HG02973 (cell line): ENCODE data around the gene ANKRD31.
"Not testable (repeated sequence)": the region's sequence is repeated elsewhere in the genome, so short reads cannot be mapped to it uniquely, and the experiment has no call there.

Experiments used
- ATAC-seq: cut with Tn5 transposase; IDR thresholded peaks from one replicate; pipeline ENCODE4 v1.9.1; 2021; ENCODE audit warnings: moderate library complexity; ENCODE audit not compliant: unreplicated experiment

Gene ANKRD31

DNA sequence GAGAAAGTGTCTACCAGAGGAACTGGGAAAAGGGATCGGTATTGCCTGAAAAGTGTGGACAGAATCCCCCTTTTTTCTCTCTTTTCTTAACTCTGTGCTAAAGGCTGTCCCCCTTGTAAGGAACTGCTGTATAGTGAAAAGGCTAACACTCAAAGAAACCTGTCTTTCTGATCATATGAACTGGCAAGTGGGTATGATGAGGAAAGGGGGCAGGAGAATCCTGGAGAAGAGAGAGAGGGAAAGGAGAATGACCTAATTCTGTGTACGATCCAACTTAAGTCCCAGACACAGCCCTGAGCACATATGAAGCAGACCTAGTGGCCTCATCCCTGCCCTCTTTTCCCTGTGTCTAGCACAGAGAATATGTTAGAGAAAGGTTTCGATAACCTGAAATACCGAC lies 967 bp downstream of the ANKRD31 start:
- no peak for ATAC-seq

DNA sequence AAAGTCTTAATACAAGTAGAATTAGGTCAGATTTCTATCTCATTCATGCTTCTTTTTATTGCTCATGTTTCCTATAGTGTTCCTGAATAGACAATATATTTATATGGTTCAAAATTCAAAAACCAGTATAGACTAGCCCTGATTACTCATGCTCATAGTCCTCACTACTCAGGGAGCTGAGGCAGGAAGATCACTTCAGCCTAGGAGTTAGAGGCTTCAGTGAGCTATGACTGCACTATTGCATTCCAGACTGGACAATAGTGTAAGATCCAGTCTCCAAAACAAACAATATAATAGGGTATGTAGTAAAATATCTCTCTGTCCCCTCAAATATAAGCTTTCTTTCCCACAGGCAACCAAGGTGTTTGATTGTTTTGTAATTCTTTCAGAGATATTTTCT lies 2.4 kb downstream of the ANKRD31 start:
- ATAC-seq: no peak

DNA sequence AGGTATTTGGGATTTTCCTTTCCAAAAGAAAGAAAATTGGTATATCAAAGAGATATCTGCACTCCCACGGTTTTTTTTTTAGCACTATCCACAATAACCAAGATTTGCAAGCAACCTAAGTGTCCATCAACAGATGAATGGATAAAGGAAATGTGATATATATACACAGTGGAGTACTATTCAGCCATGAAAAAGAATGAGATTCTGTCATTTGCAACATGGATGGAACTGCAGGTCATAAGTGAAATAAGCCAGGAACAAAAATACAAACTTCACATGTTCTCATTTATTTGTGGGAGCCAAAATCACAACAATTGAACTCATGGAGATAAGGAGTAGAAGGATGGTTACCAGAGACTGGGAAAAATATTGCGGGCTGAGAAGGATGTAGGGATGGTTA lies 9.8 kb downstream of the ANKRD31 start:
- ATAC-seq: no peak

DNA sequence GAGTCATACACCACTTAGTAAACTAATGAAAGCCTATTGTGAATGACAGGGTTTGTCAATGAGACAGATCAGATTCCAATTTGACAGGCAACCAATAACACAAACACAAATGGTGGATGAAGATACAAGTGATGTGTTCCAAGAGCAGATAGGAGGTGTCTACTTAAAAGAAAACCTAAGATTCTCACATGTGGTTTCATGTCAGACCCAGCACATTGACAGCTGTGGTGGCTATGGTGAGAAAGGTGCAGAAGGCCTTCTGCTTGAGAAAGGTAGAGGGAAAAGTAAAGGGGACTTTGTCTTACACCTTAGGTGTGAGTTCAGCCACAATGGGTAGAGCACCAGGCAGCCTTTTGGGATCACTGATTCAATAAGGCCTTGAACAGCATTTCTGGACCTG lies 11.2 kb downstream of the ANKRD31 start:
- ATAC-seq: no peak

DNA sequence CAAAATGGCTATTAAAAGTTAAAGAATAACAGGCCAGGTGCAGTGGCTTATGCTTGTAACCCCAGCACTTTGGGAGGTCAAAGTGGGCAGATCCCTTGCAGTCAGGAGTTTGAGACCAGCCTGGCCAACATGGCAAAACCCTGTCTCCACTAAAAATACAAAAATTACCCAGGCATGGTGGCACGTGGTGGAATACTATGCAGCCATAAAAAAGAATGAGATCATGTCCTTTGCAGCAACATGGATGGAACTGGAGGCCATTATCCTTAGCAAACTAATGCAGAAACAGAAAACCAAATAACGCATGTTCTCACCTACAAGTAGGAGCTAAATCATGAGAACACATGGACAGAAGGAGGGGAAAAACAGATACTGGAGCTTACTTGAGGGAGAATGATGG lies 15.9 kb downstream of the ANKRD31 start:
- not testable (repeated sequence) for ATAC-seq

DNA sequence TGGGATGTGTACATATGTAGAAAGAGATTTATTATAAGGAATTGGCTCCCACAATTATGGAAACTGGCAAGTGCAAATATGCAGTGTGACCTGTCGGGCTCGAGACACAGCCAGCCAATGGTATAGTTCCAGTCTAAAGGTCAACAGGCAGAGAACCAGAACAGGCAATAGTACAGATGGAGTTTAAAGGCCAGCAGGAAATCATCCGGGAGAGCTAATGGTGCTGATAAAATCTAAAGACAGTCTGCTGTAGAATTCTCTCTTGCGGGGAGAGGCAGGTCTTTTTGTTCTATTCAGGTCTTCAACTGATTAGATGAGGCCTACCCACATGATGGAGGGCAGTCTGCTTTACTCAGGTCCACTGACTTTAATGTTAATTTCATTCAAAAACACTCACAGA lies 21.8 kb downstream of the ANKRD31 start:
- ATAC-seq: no peak

DNA sequence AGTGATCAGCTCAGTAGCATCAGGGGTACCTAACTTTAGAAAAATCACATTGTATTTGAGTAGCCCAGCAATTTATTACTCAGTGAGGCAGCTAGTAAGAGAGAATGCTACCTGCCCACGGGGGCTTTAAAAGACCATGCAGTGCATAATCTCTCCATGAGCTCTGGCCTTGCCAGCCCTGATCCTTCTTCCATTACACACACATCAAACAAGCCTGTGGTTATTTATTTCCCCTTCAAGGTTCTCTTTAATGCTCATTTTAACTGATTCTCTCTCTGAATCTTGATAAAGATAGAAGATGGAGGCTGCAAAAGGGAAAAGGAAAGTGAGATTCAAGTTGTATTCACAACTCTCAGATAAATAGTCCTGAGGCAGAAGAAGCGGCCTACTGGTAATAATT lies 22.3 kb downstream of the ANKRD31 start:
- no peak for ATAC-seq

DNA sequence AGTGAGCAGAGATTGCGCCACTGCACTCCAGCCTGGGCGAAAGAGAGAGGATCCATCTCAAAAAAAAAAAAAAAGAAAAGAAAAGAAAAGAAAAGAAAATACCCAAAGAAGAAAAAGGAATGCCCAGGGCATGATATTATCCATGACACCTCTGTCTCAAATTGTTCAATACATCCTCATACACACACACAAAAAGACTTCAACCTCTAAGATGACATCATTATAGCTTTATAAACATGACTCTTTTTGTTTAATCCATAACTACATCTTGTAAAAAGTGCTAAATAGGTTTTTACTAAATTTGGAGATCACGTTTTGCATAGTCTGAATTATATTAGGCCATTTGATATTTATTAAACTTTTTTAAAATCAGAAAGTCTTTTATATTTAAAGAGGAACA lies 33.1 kb downstream of the ANKRD31 start:
- no peak for ATAC-seq

DNA sequence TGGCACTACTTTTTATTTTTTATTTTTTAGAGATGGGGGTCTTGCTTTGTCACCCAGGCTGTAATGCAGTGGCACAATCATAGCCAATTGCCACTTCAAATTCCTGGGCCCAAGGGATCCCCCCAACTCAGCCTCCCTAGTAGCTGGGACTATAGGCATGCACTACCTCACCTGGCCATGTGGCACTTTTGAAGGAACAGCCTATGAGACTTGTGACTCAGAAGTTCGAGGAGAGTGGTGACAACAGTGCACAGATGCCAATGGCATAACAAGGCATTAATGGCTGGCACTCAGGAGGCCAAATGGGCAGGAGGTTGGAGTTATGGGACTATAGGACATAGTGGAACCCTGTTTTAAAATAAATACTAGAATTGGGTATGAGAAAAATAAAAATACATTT lies 33.7 kb downstream of the ANKRD31 start:
- no peak for ATAC-seq

DNA sequence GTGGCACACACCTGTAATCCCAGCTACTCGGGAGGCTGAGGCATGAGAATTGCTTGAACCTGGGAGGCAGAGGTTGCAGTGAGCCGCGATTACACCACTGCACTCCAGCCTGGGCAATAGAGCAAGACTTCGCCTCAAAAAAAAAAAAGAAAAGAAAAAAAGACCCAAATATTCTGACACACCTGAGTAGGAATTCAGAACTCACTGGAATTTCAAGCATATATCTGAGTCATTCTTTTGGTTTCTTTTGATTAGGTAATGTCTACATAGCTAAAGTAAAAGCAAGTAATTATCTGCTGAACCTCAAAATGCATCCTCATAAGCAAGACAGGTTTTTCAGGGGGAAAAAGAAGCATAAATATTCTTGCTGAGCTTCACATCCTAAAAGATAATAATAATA lies 35.9 kb downstream of the ANKRD31 start:
- ATAC-seq: no peak

DNA sequence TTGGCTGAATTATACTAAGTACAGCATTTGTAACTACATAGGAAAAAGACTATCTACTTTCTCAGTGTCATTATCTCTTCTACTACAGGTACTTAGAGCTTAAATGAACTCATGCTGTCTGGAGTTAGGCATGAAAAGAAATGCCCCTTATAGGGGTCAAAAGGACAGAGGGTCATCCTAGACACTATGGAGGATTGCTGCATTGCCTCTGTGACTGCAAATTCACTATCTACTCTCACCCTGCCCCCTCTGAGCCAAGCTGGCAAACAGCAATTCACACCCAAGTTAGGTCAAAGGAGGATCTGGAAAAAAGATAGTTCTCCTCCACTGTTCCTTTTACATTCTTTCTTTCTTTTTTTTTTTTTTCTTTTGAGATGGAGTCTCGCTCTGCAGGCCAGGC lies 36.7 kb downstream of the ANKRD31 start:
- ATAC-seq: no peak

DNA sequence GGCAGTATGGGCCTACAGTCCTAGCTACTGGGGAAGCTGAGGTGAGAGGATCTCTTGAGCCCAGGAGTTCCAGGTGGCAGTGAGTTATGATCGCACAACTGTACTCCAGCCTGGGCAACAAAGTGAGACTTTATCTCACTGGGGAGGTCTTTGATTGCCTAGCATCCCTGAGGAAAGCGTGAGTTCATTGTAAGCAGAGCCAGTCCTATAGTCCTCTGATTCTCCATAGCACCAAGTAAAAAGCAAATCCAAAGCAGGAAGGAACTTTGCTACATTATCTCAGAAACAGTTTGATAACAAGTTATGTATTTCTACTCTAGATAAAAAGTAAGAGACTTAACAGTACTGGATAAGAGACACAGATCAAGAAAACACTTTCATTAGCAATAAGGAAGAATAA lies 37.6 kb downstream of the ANKRD31 start:
- no peak for ATAC-seq

DNA sequence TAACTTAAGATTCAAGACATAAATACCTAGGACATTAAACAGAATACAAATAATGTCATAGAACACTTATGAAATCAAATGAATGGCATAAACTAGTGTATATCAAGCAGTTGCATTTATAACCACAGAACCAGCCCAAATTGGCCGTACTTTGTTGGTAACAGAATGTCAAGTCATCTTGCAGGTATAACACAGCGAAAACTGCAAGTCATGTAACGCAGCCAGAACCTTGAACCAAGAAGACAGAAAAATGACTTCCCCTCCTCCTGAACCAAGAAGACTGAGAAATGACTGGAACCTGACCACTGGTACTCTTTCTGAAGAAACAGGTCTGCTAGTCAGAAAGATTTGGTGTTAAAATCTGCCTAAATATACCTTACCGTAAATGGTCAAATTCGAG lies 38.9 kb downstream of the ANKRD31 start:
- ATAC-seq: no peak

DNA sequence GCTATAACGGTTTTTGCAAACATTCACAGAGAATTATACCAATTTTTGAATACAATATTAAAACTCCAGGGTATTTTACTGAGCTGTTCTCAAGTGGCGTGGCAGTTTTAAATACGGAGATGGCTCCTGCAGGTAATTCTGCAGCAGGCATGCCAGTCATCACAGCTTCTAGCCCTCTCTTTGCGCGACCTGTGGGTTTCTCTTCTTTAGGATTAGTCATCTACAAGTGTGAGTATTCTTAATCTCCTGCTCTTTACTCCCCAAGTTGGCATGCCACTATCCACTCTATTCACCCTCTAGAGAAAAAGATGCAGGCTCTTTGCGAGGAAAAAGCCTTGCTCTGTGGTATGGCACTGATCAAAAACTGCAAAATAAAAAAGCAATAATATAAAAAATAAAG lies 43.9 kb downstream of the ANKRD31 start:
- no peak for ATAC-seq

DNA sequence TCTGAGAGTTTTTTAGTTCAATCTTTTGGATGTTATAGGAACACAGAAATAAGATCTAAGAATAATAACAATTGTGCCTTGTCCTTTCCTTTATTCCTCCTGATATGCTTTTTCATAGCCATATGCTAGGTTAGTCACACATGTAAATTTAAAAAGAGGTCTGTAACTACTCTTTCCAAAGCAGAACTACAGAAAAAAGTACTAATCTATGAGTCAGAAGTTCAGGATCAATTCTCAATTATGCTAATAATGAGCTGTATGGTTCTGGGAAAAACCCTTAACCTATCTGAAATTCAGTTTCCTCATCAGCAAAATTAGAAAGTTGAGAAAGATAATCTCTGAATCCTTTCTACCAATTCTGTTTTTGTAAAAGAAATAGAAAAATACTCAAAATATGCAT lies 44.4 kb downstream of the ANKRD31 start:
- ATAC-seq: no peak

DNA sequence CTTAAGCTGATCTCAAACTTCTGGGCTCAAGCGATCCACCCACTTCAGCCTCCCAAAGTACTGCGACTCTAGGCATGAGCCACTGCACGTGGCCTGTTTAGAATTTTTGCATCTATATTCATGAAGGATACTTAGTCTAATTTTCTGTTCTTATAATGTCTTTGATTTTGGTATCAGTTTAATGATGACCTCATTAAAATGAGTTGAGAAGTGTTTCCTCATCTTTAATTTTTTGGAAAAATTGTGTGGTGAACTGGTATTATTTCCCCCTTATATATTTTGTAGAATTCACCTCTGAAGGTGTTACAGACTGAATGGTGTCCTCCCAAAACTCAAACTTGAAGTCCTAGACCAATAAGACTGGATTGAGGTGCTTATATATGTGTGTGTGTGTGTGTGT lies 46.5 kb downstream of the ANKRD31 start:
- no peak for ATAC-seq

DNA sequence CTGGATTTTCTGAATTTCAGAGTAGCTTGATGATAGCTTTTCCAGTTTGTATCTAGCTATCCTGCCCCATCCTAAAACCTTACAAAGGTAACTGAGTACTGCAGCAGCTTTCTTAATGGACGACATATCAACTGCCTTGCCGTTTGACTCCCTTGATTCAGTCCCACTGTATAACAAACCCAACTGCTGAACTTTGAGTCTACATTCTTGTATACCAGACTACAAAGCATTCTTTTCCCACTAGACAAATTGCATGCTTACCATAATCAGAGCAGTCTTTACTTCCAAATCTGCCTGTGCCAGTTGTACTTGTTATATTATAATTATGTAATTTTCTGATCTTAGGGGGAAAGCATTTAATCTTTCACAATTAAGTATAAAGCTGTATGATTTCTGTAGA lies 47.3 kb downstream of the ANKRD31 start:
- no peak for ATAC-seq

DNA sequence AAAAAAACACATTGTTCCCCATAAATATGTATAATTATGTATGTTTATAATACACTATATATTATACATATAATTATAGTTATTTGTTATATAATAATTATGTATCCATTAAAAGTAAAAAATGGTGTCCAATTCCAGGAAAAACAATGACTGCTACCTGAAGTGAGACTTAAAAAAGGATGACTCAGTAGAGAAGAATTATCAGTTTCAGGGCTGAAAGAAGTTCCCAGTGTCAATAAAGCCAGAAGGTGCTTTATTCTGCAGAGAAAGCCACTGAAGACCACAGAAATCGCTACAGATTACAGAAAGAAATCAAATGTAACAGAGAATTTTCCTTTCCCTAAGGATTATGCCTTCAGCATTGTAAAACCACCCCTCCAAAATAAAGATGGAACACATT lies 50.9 kb downstream of the ANKRD31 start:
- no peak for ATAC-seq

DNA sequence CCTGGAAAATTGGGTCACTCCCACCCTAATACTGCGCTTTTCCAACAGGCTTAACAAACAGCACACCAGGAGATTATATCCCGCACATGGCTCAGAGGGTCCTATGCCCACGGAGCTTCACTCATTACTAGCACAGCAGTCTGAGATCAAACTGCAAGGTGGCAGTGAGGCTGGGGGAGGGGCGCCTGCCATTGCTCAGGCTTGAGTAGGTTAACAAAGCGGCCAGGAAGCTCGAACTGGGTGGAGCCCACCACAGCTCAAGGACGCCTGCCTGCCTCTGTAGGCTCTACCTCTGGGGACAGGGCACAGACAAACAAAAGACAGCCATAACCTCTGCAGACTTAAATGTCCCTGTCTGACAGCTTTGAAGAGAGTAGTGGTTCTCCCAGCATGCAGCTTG lies 60.7 kb downstream of the ANKRD31 start:
- ATAC-seq: not testable (repeated sequence)

DNA sequence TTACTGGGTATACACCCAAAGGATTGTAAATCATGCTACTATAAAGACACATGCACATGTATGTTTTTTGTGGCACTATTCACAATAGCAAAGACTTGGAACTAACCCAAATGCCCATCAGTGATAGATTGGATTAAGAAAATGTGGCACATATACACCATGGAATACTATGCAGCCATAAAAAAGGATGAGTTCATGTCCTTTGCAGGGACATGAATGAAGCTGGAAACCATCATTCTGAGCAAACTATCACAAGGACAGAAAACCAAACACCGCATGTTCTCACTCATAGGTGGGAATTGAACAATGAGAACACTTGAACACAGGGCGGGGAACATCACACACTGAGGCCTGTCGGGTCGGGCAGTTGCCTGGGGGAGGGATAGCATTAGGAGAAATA lies 61.8 kb downstream of the ANKRD31 start:
- ATAC-seq: not testable (repeated sequence)

DNA sequence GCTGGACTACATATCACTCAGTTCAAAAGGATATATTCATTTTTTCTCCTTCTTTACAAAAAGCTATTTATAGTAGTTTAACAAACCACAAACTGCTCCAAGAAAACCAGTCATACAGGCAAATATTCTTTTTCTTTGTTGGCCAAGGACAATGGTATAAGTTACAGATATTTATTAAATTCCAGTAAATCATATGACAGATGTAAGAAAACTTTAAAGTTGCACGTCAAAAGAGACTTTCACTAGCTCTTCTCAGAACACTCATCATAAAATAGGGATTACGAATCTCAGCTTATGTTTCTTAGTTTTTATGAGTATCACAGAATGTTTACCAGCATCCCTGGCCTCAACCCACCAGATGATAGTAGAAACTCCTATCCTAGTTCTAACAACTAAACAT lies 67.2 kb downstream of the ANKRD31 start:
- no peak for ATAC-seq

DNA sequence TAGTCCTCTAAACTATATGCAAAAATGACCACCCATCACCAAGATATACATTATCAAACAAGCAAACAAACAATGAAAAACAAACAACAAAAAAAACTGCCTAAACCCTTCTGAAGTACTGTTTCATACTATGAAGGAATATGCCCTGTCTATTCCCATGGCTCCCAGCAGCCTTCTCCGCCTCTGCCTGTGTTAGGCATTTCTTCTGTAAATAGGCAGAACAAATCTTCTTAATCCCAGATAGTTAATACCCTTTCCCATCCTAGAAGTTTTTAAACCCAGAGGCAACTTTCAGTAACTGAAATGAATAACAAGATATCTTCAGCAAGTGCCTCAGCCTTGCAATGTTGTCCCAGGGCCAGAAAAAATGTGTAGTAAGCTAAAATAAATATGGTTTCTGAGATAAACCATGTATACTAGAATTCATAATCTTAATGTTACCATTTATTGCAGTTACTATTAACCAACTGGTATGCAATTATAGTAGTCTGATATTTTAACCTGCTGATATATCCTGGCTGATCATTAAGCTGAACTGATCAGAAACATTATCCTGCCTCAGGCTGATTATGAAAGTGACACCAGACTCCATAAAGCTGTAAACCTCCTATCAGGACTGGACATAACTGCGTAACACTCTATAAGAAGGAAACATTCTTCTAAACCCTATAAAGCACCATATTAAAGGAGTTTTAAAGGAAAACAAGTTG lies 68.5 kb downstream of the ANKRD31 start:
- ATAC-seq: no peak

DNA sequence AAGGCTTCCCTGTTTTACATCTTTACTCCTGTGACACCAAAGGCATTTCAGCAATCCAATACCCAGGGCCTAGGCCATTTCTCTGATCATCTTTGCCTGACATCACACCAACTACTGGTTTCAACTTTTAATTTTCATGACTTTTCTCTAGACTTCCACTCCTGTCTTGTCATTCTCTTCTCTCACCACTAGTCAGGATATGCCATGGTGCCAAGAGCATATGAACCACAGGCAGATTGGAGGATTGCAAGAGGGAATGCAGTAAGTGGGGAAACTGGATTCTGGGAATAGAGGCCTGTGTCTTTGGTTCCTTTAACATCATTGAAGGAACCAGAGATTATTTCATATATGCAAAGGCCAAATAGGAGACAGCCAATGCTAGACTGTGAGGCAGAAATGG lies 69.3 kb downstream of the ANKRD31 start:
- no peak for ATAC-seq
